GM19240 (cell line): ENCODE results near the gene SLCO3A1.

Experiments
- DNase-seq: peaks from one replicate; pipeline ENCODE4 v3.0.0; 2011; ENCODE audit warnings: low spot score; ENCODE audit not compliant: insufficient read length

The SLCO3A1 gene

GRCh38 chr15:91853511-91853947 lies at the start of gene SLCO3A1:
TSS of gene SLCO3A1 (plus strand) at chr15:91853708.
- DNase-seq, result no peak

GRCh38 chr15:91807122-91807521 lies 46.4 kb upstream of the SLCO3A1 start:
- DNase-seq, result no peak

- no peak for DNase-seq
These were observed 39.6 kb upstream of the SLCO3A1 start for GRCh38 chr15:91813924-91814323.

DNA sequence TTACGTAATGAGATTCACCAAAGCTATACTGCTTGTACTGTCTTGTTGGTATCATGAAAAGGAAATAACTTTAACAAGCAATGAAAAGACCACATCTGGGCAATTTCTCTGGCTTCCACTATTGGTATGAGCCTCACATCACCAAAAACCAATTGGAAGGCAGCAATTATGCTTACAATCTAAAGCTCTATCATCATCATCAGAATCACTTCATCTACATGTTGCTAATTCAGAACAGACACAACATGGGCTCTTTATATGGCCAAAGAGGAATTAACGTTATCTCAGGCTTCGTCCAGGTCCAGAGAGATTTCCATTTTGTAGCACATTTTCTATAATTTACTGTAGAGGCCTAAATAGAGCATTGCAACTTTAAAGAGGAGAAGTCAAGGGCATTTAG lies 36.6 kb upstream of the SLCO3A1 start:
- no peak for DNase-seq

GRCh38 chr15:91821458-91821857 lies 32.0 kb upstream of the SLCO3A1 start:
- DNase-seq, result no peak

DNA sequence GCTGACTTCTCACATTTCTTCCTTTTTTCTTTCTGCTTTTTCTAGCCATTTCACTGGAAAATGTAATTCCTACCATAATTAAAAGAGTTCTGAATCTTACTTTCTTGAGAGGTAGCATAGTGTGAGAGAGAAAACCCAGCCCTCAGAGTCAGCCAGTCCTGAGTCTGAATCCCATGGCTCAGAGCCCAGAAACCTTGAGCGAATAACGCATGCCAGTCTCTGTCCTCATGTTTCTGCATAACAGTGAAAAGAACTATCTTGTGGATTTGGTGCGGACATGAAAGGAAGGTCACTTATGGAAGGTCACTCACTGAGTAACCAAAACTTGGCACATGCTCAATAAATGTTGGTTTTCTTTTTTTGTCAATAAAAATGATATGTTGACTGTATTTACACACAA lies 29.3 kb upstream of the SLCO3A1 start:
- no peak for DNase-seq

DNA sequence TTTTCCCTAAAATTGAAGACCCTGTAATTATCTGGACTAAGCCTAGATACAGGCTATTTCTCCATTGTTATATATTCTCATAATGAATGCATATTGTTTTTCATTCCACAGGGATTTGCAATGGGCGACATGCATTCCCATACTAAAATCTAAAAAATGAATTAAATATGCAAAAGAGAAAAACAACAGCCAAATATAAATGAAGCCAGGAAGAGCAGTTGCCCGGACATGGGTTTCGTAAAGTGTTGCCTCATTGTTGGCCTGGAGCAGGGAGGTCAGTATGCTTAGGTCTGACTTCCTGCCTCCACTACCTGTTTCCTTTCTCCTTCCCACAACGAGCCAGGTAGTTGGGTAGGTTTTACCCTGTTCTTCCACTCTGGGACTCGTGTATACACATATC lies 27.1 kb upstream of the SLCO3A1 start:
- DNase-seq, result no peak

DNA sequence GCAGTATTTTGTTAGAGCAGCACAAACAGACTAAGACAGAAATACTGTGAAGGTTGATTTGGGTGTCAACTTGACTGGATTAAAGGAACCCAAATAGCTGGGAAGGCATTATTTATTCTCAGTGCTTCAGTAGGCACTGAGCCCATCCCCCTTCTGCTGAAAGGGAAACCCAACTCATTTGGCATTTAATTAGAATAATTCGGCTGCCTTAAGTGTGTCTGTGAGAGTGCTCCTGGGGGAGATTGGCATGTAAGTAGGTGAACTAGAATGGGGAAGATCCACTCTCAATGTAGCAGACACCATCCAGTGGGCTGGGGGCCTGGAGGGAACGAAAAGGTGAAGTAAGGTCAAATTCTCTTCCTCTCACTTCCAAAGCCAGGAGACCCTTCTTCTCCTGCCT lies 20.5 kb upstream of the SLCO3A1 start:
- DNase-seq, result no peak

DNA sequence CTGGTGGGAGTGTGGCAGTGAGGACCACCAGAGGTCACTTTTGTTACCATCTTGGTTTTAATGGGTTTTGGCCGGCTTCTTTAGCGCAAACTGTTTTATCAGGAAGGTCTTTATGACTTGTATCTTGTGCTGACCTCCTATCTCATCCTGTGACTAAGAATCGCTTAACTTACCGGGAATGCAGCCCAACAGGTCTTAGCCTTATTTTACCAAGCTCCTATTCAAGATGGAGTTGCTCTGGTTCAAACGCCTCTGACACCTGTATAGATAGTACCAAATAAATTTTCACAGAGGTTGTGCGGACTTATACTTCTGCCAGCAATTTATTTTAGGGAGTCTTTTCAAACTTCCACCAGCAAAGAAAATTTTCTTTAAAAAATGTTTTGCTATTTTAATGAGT lies 13.6 kb upstream of the SLCO3A1 start:
- DNase-seq, result no peak

- DNase-seq, result no peak
These were observed 11.6 kb upstream of the SLCO3A1 start for GRCh38 chr15:91841861-91842260.

DNA sequence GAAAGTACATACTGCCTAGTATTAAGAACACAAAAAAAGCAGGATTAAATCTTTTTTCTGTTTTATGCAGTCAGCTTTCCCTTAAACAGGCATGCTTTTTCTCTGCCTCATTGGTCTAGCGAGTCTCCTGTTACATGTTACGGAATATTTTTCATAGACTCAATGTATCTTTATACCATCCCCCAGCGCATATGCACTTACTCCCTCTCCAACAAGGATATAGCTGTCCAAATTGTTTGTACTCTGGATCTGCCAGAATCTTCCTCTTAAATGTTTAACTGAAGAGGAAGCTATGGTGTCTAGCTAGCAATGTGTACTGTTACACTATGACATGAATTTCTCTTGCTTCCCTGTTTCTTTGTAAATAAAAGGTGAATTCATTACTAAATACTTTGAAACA lies 9.2 kb upstream of the SLCO3A1 start:
- no peak for DNase-seq

GRCh38 chr15:91844928-91845327 lies 8.6 kb upstream of the SLCO3A1 start:
- no peak for DNase-seq

GRCh38 chr15:91845720-91846119 lies 7.8 kb upstream of the SLCO3A1 start:
- no peak for DNase-seq

DNA sequence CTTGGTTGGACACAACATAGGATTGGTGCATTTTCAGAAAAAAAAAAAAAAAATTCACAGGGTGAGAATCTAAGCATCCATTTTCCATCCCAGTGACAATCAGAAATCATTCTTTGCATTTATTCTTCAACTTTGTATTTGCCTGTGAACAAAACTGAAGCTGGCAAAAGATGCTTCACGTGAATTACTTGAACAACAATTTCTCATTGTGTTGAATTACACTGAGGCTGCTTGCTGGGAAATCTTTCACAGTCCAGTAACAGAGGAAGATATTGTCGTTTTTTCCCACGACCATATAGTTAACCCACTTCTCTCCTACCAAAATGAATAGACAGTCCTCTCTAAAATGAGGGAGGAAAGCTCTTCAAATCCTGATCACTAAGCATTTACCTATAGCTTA lies 4.3 kb upstream of the SLCO3A1 start:
- DNase-seq, result no peak

DNA sequence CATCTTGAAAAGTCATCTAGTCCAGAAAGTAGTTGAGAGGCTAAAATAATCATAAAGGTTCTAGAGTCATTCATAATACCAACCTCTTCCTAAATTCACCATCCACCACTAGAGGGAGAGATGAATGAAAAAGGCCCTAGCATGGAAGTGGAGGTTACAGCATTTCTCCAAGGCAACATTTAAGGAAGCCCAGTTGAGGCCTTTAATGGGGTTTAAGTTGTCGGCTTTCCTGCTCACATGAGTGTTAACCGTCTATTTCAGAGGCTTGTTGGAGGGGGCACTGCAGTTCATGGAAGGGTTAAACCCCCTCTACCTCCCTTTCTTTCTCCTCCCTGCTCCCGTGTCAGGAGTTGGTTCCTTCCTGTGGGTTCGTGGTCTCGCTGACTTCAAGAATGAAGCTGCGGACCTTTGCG lies 3.8 kb upstream of the SLCO3A1 start:
- DNase-seq, result no peak

DNA sequence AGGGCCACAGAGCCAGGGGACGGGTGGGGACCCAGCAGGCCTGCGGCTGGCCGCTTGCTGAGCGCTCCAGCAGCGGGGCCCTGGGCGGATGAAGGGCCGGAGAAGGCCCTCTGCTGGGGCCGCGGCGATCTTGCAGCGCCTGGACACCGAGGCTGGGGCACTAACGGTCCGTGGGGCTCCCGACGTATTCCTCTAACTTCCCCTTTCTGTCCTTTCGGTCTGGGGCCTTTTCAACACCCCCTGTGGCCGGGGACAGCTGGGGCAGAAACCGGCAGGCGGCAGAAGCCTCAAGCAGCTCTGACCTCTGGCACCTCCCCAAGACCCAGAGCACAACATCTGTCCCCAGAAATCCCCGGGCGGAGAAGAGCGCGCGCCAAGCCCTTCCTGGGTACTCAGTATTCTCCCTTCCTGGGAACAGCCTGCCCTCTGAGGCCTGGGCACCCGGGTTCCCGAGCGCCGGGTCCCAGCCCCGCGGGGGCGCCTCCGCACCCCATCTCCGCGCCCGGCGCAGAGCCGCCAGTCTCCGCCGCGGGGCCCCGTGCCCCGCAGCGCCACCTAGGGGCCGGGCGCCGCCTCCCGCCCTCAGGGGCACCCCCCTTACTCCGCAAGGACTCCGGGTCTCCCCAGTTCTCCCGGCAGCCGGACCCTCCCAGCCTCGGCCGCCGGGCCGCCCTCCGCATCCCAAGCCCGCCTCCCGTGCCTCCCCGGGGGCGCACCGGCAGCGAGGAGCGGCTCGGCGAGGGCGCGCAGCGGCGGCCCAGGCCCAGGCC lies 582 bp upstream of the SLCO3A1 start:
- peak; percentile 11 for DNase-seq

DNA sequence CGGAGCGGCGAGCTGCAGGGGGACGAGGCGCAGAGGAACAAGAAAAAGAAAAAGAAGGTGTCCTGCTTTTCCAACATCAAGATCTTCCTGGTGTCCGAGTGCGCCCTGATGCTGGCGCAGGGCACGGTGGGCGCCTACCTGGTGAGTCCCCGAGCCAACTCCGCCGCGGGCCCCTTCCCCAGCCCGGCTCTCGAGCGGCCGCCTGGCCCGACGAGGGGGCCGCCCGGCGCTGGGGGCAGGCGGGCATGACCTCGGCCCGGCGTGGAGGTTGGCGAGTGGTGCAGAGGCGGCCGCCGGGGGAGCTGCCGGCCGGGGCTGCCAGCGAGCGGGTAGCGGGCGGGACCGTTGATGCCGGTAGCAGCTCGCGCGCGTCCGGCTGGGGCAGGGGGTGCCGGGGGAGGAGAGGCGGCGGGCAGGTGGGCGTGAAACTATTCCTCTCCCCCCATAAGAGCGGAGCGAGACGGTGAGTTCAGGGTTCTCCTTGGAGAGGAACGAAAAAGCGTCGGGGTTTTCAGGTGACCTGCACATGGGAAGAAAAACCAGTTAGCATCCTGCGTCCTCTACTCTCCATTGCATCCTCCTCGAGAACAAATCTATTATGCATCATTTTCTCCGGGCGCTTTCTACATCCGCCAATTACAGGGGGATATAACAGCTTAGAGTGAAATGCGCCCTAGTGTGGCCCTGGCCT lies 585 bp downstream of the SLCO3A1 start:
- no peak for DNase-seq

DNA sequence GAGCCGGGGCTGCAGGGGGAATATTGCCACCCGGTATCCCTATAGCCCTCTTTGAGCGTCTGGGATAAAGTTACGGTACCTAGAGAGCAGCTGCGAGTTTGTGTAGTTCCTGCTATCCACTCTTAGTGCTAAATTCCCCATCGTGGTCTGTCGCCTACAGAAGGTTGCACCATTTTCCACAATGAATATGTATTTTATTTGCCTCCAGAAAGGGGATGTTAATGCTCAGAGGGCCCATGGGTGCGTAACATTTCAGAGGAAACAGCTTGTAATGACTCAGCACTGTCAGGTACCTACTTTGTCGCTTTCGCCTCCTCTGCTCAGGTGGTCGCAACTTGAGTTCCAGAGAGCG lies 1.1 kb downstream of the SLCO3A1 start:
- no peak for DNase-seq

DNA sequence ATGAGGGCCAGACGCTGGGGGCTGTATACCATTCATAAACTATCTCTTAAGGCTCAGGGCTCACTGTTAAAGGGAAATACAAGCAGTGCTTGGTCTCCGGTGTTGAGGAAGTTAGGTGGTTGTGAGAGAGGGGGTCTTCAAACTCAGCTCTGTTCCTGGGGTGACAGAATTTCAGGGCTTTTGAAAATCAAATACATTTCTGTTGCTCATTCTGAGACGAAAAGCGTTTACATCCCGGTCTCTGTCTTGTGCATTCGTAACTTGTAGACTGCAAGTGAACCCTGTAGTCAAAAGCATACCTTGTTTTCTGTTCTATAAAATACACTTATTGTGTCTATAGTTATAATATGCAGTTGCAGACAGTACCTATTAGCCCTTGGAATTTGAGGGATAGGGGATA lies 1.7 kb downstream of the SLCO3A1 start:
- DNase-seq, result no peak

DNA sequence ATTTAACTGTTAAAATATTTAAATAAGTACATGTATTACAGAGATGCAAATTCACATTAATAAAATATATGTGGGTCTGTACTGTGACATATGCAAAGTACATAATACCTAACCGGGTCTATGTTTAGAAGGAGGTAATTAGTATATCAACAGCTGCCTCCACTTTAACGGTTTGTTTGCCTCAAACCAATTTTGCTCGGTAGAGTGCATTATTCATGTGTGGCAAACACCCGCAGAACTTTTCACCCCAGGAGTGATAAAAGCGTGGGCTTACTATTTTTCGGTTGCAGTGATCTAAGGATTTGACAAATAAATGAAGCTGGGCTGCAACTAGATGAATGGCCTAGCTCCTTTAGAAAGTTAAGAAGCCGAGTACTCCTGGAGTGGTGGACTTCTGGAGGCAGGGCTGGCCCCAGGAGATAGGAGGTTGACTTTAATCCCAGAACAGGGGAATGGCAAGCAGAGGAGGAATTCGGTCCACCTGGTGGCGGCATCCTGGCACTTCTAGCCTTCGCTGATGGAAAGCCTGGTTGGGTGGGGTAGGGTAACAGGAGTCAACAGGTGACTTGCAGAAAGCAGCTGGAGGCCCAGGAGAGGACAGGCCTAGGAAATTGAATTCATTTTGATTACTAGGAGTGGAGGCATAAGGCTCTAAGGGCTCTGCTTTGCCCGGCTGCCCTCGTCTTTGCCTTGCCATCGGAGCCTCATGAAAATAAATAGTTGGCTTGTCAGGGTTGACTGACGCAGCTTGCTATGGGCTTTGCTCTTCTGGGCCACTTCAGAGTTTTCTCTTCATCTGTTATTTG lies 2.4 kb downstream of the SLCO3A1 start:
- DNase-seq, result no peak

GRCh38 chr15:91857224-91857585 lies 3.7 kb downstream of the SLCO3A1 start:
- DNase-seq, result no peak

DNA sequence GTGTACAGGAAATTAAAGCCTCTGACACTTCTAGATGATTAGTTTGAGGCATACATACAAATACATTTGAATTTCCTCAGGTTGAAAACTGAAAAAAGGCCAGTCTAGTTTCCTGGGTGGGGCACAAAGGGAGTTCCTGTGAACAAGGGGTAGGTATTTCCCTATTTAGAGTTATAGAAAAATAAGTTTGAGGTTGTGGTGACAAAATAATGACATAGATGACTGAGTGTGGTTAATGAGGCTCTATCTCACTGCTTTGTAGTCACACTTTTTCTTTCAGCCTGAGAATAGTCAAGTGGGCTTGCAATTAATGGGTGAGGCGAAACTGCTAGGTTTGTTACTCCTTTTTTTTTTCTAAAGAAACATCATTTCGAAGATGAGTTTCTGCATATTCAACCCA lies 4.3 kb downstream of the SLCO3A1 start:
- DNase-seq, result peak; percentile 19
